GM23248 (cell line): ENCODE measurements around the gene SETMAR. TPM values are rescaled to one million over a fixed set of nuclear protein-coding genes. Genes with fewer than 3 reads are reported as not detected.

Source experiments
- DNase-seq: peaks from one replicate; pipeline ENCODE4 v3.0.0-alpha.2; 2015
- H2AFZ ChIP-seq: fragments of 200-600 bp; sonication (generic); 2 replicates; pipeline ENCODE4 v1.6.1; 2016; ENCODE audit warnings: antibody characterized with exemption
- H3F3A ChIP-seq: fragments of 200-600 bp; sonication (generic); 2 replicates; pipeline ENCODE4 v1.6.1; 2016; ENCODE audit warnings: mild to moderate bottlenecking, antibody characterized with exemption, mixed run types; ENCODE audit not compliant: insufficient read depth
- H3K27ac ChIP-seq: fragments of 200-600 bp; sonication (generic); 2 replicates; pipeline ENCODE4 v1.5.1; 2016; ENCODE audit warnings: mild to moderate bottlenecking
- H3K27me3 ChIP-seq: fragments of 200-600 bp; sonication (generic); replicated peaks from 2 replicates; pipeline ENCODE4 v1.6.1; 2016; ENCODE audit warnings: mild to moderate bottlenecking; ENCODE audit not compliant: insufficient read depth
- H3K36me3 ChIP-seq: fragments of 200-600 bp; sonication (generic); 2 replicates; pipeline ENCODE4 v1.6.1; 2016; ENCODE audit warnings: low read depth, mild to moderate bottlenecking
- H3K4me1 ChIP-seq: fragments of 200-600 bp; sonication (generic); 2 replicates; pipeline ENCODE4 v1.6.1; 2016; ENCODE audit warnings: mild to moderate bottlenecking; ENCODE audit not compliant: insufficient read depth
- H3K4me2 ChIP-seq: fragments of 200-600 bp; sonication (generic); one replicate; pipeline ENCODE4 v1.6.1; 2016; ENCODE audit warnings: mild to moderate bottlenecking; ENCODE audit not compliant: unreplicated experiment
- H3K4me3 ChIP-seq: fragments of 200-600 bp; sonication (generic); 2 replicates; pipeline ENCODE4 v1.5.1; 2016; ENCODE audit warnings: mild to moderate bottlenecking
- H3K79me2 ChIP-seq: fragments of 200-600 bp; sonication (generic); 2 replicates; pipeline ENCODE4 v1.6.1; 2016; ENCODE audit warnings: mild to moderate bottlenecking; ENCODE audit not compliant: insufficient read depth
- H3K9ac ChIP-seq: fragments of 200-600 bp; sonication (generic); 2 replicates; pipeline ENCODE4 v1.6.1; 2016; ENCODE audit warnings: mild to moderate bottlenecking
- H3K9me2 ChIP-seq: fragments of 200-600 bp; sonication (generic); 2 replicates; pipeline ENCODE4 v1.6.1; 2016; ENCODE audit warnings: mixed run types, mild to moderate bottlenecking, moderate library complexity; ENCODE audit not compliant: insufficient read depth
- H3K9me3 ChIP-seq: fragments of 200-600 bp; sonication (generic); one replicate; pipeline ENCODE4 v1.6.1; 2017; ENCODE audit warnings: low read depth
- H4K20me1 ChIP-seq: fragments of 200-600 bp; sonication (generic); 2 replicates; pipeline ENCODE4 v1.6.0; 2016; ENCODE audit not compliant: insufficient read depth
- EZH2 ChIP-seq: fragments of 200-600 bp; sonication (generic); IDR thresholded peaks from 2 replicates; pipeline ENCODE4 v1.6.1; 2018; ENCODE audit warnings: antibody characterized with exemption, mild to moderate bottlenecking; ENCODE audit not compliant: insufficient read depth, poor library complexity, severe bottlenecking
- EZH2phosphoT487 ChIP-seq: fragments of 200-600 bp; sonication (generic); IDR thresholded peaks from 2 replicates; pipeline ENCODE4 v1.6.1; 2018; ENCODE audit warnings: antibody characterized with exemption, moderate library complexity, mild to moderate bottlenecking, low read depth; ENCODE audit not compliant: insufficient read depth
- WGBS, 2 experiments: methylation state at CpG; one replicate each; pipeline ENCODE4 v1.1.6; 2015 to 2017; ENCODE audit warnings: low lambda C conversion rate in 2 of 2, low coverage in 1 of 2; ENCODE audit errors: missing lambda C conversion rate in 2 of 2; 5-methylcytosine and 5-hydroxymethylcytosine counted together
- in situ Hi-C: fragments of 300-500 bp; cut with MboI; formaldehyde crosslinking; loops from 2 replicates; pipeline ENCODE4 v1.15.0; 2020
- polyA plus RNA-seq: library from polyadenylated mRNA; unstranded; fragments of >200 nt; fragmentation: Nextera tagmentation; extraction: Ambion mirVana; gene quantifications from 2 replicates; pipeline ENCODE4 v1.2.1, GENCODE V29; 2016
- total RNA-seq: library from RNA; depleted of rRNA; stranded (reverse); fragments of >200 nt; shearing (Covaris generic); gene quantifications from 2 replicates; pipeline ENCODE4 v1.2.3, GENCODE V29; 2014

Gene SETMAR
- total and polyA plus RNA-seq, 2 experiments from 2014 or later: 7.2 to 12.5 TPM

DNA sequence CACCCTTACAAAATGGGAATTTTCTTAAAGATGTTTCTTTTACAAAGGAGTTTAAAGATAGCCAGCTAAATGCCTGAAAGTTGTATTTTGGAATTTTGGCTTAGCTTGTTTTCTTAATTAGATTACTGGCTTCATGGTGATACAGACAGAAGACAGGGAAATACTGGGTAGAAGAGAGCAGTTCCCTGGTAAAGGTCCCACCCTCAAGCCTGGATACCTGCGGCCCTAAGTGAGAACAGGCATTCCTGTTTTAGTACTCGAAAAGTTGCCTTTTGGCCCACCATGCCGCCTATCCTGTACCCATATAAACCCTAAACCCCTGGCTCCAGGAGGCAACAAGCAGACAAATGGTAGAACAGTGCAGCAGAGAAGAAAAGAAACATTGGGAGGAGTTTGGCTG is 29.4 kb downstream of the SETMAR start:
- Histone ChIP-seq H3K4me2 (no peak overlapping the region), H3K36me3 (no peaks in the 10 kb centered on the region), H3K27me3 (no peaks in the 10 kb centered on the region), H3K79me2 (no peaks in the 10 kb centered on the region), H2AFZ (no peak overlapping the region), H3K9ac (no peak overlapping the region), H3K27ac (no peak overlapping the region), H3K4me3 (no peak overlapping the region), H3K9me3 (no peaks in the 10 kb centered on the region), H3K9me2 (no peaks in the 10 kb centered on the region), H4K20me1 (no peaks in the 10 kb centered on the region), H3F3A (no peaks in the 10 kb centered on the region), H3K4me1 (no peaks in the 10 kb centered on the region)
- DNase-seq: no peak
- in situ Hi-C loops: loop anchor here (25.0 kb wide), 1 partner anchor 730 kb away; no protein-coding TSS in a partner anchor
- TF ChIP-seq EZH2phosphoT487 (no peak), EZH2 (no peak)
- 63 to 65% methylated on average over 3 of the region's 3 CpGs for WGBS, 2 experiments

- Histone ChIP-seq H3F3A (no peaks in the 10 kb centered on the region), H3K9me2 (no peaks in the 10 kb centered on the region), H2AFZ (no peak overlapping the region), H3K27me3 (no peaks in the 10 kb centered on the region), H3K79me2 (no peaks in the 10 kb centered on the region), H3K4me2 (no peak overlapping the region), H3K9me3 (no peaks in the 10 kb centered on the region), H3K36me3 (no peaks in the 10 kb centered on the region), H3K27ac (no peak overlapping the region), H3K4me1 (no peaks in the 10 kb centered on the region), H3K9ac (no peak overlapping the region), H3K4me3 (no peak overlapping the region), H4K20me1 (no peaks in the 10 kb centered on the region)
- TF ChIP-seq EZH2: no peak
- TF ChIP-seq EZH2phosphoT487: no peak
- WGBS, 2 experiments: 94 to 97% methylated on average over 3 of the region's 3 CpGs
- in situ Hi-C loops: loop anchor here (25.0 kb wide), 1 partner anchor 729 kb away; no protein-coding TSS in a partner anchor
- DNase-seq: no peak
Measured at GRCh38 chr3:4332991-4333390, 29.8 kb downstream of the SETMAR start.

DNA sequence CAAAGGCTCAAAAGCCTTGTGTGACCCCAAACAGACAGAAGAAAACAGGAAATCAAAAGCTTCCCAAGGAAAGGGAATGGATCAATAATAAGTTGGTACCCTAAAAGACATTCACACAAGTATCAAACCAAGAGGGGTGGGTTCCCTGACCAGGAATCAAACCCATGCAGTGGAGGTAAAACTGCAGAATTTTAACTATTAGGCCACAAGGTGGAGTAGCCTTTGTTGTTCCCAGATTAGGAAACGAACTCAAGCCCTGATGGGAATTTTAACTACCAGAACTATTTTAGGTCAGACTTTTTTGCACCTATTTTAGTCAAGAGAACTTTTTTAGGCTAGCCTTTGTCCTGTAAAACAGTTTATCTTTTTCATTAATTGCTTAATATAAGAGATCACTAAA is 31.4 kb downstream of the SETMAR start:
- TF ChIP-seq EZH2phosphoT487 (no peak), EZH2 (no peak)
- Histone ChIP-seq H3K9ac (no peak overlapping the region), H4K20me1 (no peaks in the 10 kb centered on the region), H3K9me2 (no peaks in the 10 kb centered on the region), H3K4me3 (no peak overlapping the region), H3K27ac (no peak overlapping the region), H3K4me1 (no peaks in the 10 kb centered on the region), H2AFZ (no peak overlapping the region), H3K36me3 (no peaks in the 10 kb centered on the region), H3K4me2 (no peak overlapping the region), H3F3A (no peaks in the 10 kb centered on the region), H3K27me3 (no peaks in the 10 kb centered on the region), H3K9me3 (no peaks in the 10 kb centered on the region), H3K79me2 (no peaks in the 10 kb centered on the region)
- WGBS, 2 experiments: 17 to 26% methylated on average over 1 of the region's 1 CpG
- DNase-seq: peak; percentile 10
- in situ Hi-C loops: loop anchor here (25.0 kb wide), 1 partner anchor 728 kb away; no protein-coding TSS in a partner anchor

- no peaks in the 10 kb centered on the region for H3K27me3 ChIP-seq
- no peaks in the 10 kb centered on the region for H3K9me3 ChIP-seq
- WGBS, 2 experiments: 46% methylated on average over 5 of the region's 5 CpGs
- H3K4me3 ChIP-seq: no peak overlapping the region
- H3K36me3 ChIP-seq: no peaks in the 10 kb centered on the region
- no peak overlapping the region for H2AFZ ChIP-seq
- H3K79me2 ChIP-seq: no peaks in the 10 kb centered on the region
- H3K9ac ChIP-seq: no peak overlapping the region
- no peak for DNase-seq
- H3K4me1 ChIP-seq: no peaks in the 10 kb centered on the region
- no peak for TF ChIP-seq EZH2
- no peak for TF ChIP-seq EZH2phosphoT487
- H3K4me2 ChIP-seq: no peak overlapping the region
- no peak overlapping the region for H3K27ac ChIP-seq
- H4K20me1 ChIP-seq: no peaks in the 10 kb centered on the region
- H3K9me2 ChIP-seq: no peaks in the 10 kb centered on the region
- H3F3A ChIP-seq: no peaks in the 10 kb centered on the region
- in situ Hi-C loops: loop anchor here (25.0 kb wide), 1 partner anchor 726 kb away; no protein-coding TSS in a partner anchor
Measured at GRCh38 chr3:4335840-4336562, 32.8 kb downstream of the SETMAR start.
